GM12878 (cell line): ENCODE results near the gene ISCU. TPM values are rescaled to one million over a fixed set of nuclear protein-coding genes. Genes with fewer than 3 reads are reported as not detected.

ENCODE experiments used
- ATAC-seq: fragments of 200-7000 bp; cut with Tn5 transposase; 3 replicates; pipeline ENCODE4 v1.9.1; 2020; ENCODE audit warnings: mild to moderate bottlenecking, moderate library complexity
- BruUV-seq: library from RNA; stranded (reverse); fragments of 400-500 nt; replicated peaks from 2 replicates; lab custom pipeline; 2021; lab: Mats Ljungman, UMichigan
- CTCF ChIA-PET: fragments of 300-600 bp; sonication (Branson Sonifier 250); formaldehyde crosslinking; extraction: SDS; loops from one replicate; lab custom pipeline; 2021; ENCODE audit warnings: inconsistent platforms; lab: Yijun Ruan, JAX
- POLR2A ChIA-PET: fragments of 350-600 bp; formaldehyde crosslinking; extraction: SDS; loops from one replicate; lab custom pipeline; 2021; ENCODE audit warnings: inconsistent platforms; lab: Charles Lee
- RAD21 ChIA-PET: fragments of 300-600 bp; sonication (Branson Sonifier 250); formaldehyde crosslinking; loops from one replicate; lab custom pipeline; 2023; ENCODE audit warnings: antibody characterized with exemption; ENCODE audit not compliant: unreplicated experiment; lab: Charles Lee
- SMC1A ChIA-PET: fragments of 300-600 bp; sonication (Branson Sonifier 250); formaldehyde crosslinking; loops from one replicate; lab custom pipeline; 2023; ENCODE audit not compliant: unreplicated experiment, uncharacterized antibody; lab: Charles Lee
- DNase-seq: peaks from one replicate; pipeline ENCODE4 v3.0.0-alpha.2; 2011; ENCODE audit warnings: low read depth, low spot score
- FAIRE-seq: peaks from 3 replicates; lab custom pipeline; 2011; peaks lifted over from hg19 to GRCh38; lab: Jason Lieb, UNC
- H2AFZ ChIP-seq: 2 replicates; pipeline ENCODE4 v1.6.0; 2011; ENCODE audit warnings: low read depth, low read length, control low read depth; ENCODE audit not compliant: control insufficient read depth
- H3K27ac ChIP-seq: 2 replicates; pipeline ENCODE4 v1.5.1; 2011; ENCODE audit warnings: control low read depth; ENCODE audit not compliant: control insufficient read depth, insufficient read depth
- H3K27me3 ChIP-seq, 2 experiments: replicated peaks in 1 of 2; 2 replicates each; pipeline versions ENCODE4 v1.6.0 to v1.6.1; 2011; ENCODE audit warnings: low read length in 1 of 2; ENCODE audit not compliant: control insufficient read depth in 2 of 2, insufficient read depth in 2 of 2
- H3K36me3 ChIP-seq, 2 experiments: 2 replicates each; pipeline ENCODE4 v1.5.1; 2011; ENCODE audit warnings: low read length in 1 of 2; ENCODE audit not compliant: control insufficient read depth in 2 of 2, insufficient read depth in 2 of 2
- H3K4me1 ChIP-seq: 2 replicates; pipeline ENCODE4 v1.6.1; 2011; ENCODE audit warnings: mild to moderate bottlenecking, low read length, moderate library complexity, mixed read lengths; ENCODE audit not compliant: control insufficient read depth, insufficient read depth
- H3K4me2 ChIP-seq: 2 replicates; pipeline ENCODE4 v1.6.0; 2011; ENCODE audit warnings: control low read depth; ENCODE audit not compliant: control insufficient read depth, insufficient read depth
- H3K4me3 ChIP-seq: fragments of 200-600 bp; sonication (generic); 2 replicates; pipeline ENCODE4 v1.5.1; 2016
- H3K79me2 ChIP-seq: 2 replicates; pipeline ENCODE4 v1.6.0; 2011; ENCODE audit warnings: low read length; ENCODE audit not compliant: control insufficient read depth, insufficient read depth
- H3K9ac ChIP-seq: 2 replicates; pipeline ENCODE4 v1.8.0; 2011; ENCODE audit warnings: low read length, control low read depth, mixed read lengths; ENCODE audit not compliant: control insufficient read depth, insufficient read depth
- H3K9me3 ChIP-seq: replicated peaks from 3 replicates; pipeline ENCODE4 v1.5.1; 2011; ENCODE audit warnings: mild to moderate bottlenecking, low read length; ENCODE audit not compliant: control insufficient read depth, insufficient read depth
- H4K20me1 ChIP-seq: 2 replicates; pipeline ENCODE4 v1.6.0; 2011; ENCODE audit not compliant: control insufficient read depth, insufficient read depth
- ATF7 ChIP-seq: fragments of 450-650 bp; IDR thresholded peaks from 2 replicates; pipeline ENCODE4 v1.6.1; 2016; ENCODE audit warnings: low read depth, mild to moderate bottlenecking
- CHD1 ChIP-seq: IDR thresholded peaks from 2 replicates; pipeline ENCODE4 v1.6.1; 2012; ENCODE audit warnings: low read depth, low read length, improper control_type of control experiment
- CHD2 ChIP-seq: IDR thresholded peaks from 2 replicates; pipeline ENCODE4 v1.6.1; 2011; ENCODE audit warnings: low read depth, low read length, improper control_type of control experiment, borderline replicate concordance
- EGR1 ChIP-seq, 2 experiments: IDR thresholded peaks; 1 replicate in 1 of 2; 2 replicates in 1 of 2; pipeline ENCODE4 v1.6.1; 2011 to 2012; ENCODE audit warnings: low read depth in 2 of 2, low read length in 2 of 2, borderline replicate concordance in 1 of 2, mild to moderate bottlenecking in 1 of 2, moderate library complexity in 1 of 2
- ESRRA ChIP-seq: IDR thresholded peaks from 2 replicates; pipeline ENCODE4 v1.6.1; 2012; ENCODE audit warnings: mild to moderate bottlenecking, low read length, improper control_type of control experiment
- JUNB ChIP-seq: IDR thresholded peaks from 2 replicates; pipeline ENCODE4 v1.6.1; 2016; ENCODE audit warnings: antibody characterized with exemption, mild to moderate bottlenecking
- MEF2A ChIP-seq: IDR thresholded peaks from 2 replicates; pipeline ENCODE4 v1.6.1; 2011; ENCODE audit warnings: low read depth, mild to moderate bottlenecking, low read length, moderate library complexity; ENCODE audit not compliant: insufficient read depth
- NR2F1 ChIP-seq: fragments of 450-650 bp; conservative IDR thresholded peaks from 2 replicates; pipeline ENCODE4 v1.6.1; 2017; ENCODE audit warnings: mild to moderate bottlenecking
- RAD21 ChIP-seq: IDR thresholded peaks from 2 replicates; pipeline ENCODE4 v1.6.1; 2011; ENCODE audit warnings: mild to moderate bottlenecking, low read depth, low read length, moderate library complexity; ENCODE audit not compliant: insufficient read depth
- SMARCA5 ChIP-seq: fragments of 450-650 bp; IDR thresholded peaks from 2 replicates; pipeline ENCODE4 v1.6.1; 2017; ENCODE audit warnings: mild to moderate bottlenecking
- SRF ChIP-seq, 2 experiments: IDR thresholded peaks; 2 replicates each; pipeline ENCODE4 v1.6.1; 2011; ENCODE audit warnings: low read depth in 2 of 2, low read length in 2 of 2, mild to moderate bottlenecking in 1 of 2, moderate library complexity in 1 of 2
- STAT3 ChIP-seq: IDR thresholded peaks from 2 replicates; pipeline ENCODE4 v1.6.1; 2011; ENCODE audit warnings: low read depth, low read length, improper control_type of control experiment
- TCF3 ChIP-seq: IDR thresholded peaks from 2 replicates; pipeline ENCODE4 v1.6.1; 2012; ENCODE audit warnings: low read depth, mild to moderate bottlenecking, low read length, borderline replicate concordance; ENCODE audit not compliant: insufficient read depth
- WGBS: methylation state at CpG from one replicate; pipeline ENCODE4 v1.1.6; 2016; ENCODE audit warnings: low lambda C conversion rate; ENCODE audit not compliant: insufficient replicate concordance, insufficient coverage; ENCODE audit errors: missing lambda C conversion rate; 5-methylcytosine and 5-hydroxymethylcytosine counted together
- in situ Hi-C: fragments of 300-500 bp; cut with MboI; formaldehyde crosslinking; loops from 9 replicates; pipeline ENCODE4 v1.14.3; 2018; ENCODE audit warnings: mixed read lengths
- intact Hi-C: fragments of 100-400 bp; cut with micrococcal nuclease; formaldehyde crosslinking; loops from one replicate; pipeline ENCODE4 v1.14.2; 2022; ENCODE audit not compliant: unreplicated experiment
- polyA plus RNA-seq, 11 experiments: library from polyadenylated mRNA; depleted of rRNA in 4 of 11; unstranded in 6 of 11; stranded (reverse) in 5 of 11; fragments of >200 nt; fragmentation: Nextera tagmentation in 4 of 11; fragmentation: Illumina TruSeq in 1 of 11; extraction: Ambion mirVana in 4 of 11; extraction: Trizol in 1 of 11; gene quantifications; 1 replicate in 1 of 11; 2 replicates in 10 of 11; pipeline versions ENCODE4 v1.2.1 to v1.2.3, GENCODE V29; 2011 to 2016; ENCODE audit warnings: inconsistent platforms in 2 of 11, missing spikeins in 2 of 11, low read depth in 1 of 11
- total RNA-seq, 4 experiments: library from RNA; depleted of rRNA in 3 of 4; stranded (reverse); fragments of >200 nt in 3 of 4; fragmentation: Illumina TruSeq in 1 of 4; extraction: Trizol in 1 of 4; gene quantifications; 2 replicates each; pipeline versions ENCODE4 v1.2.1 to v1.2.3, GENCODE V29; 2013 to 2021
- TF ChIP-seq, protein P1 (sequence below), 3 experiments: IDR thresholded peaks in 2 of 3; conservative IDR thresholded peaks in 1 of 3; 2 replicates each; pipeline ENCODE4 v1.5.1; 2011; ENCODE audit warnings: low read depth in 3 of 3, low read length in 3 of 3, mild to moderate bottlenecking in 3 of 3, control low read depth in 2 of 3, moderate library complexity in 2 of 3, inconsistent platforms in 1 of 3, mixed read lengths in 1 of 3; ENCODE audit not compliant: control insufficient read depth in 2 of 3, insufficient read depth in 1 of 3; ENCODE audit errors: extremely low read depth in 1 of 3
- TF ChIP-seq, protein P2 (sequence below): IDR thresholded peaks from 2 replicates; pipeline ENCODE4 v1.6.1; 2012; ENCODE audit warnings: low read depth, low read length, improper control_type of control experiment
- TF ChIP-seq, protein P3 (sequence below): fragments of 450-650 bp; IDR thresholded peaks from 2 replicates; pipeline ENCODE4 v1.6.1; 2016; ENCODE audit warnings: mild to moderate bottlenecking

ISCU gene
- total and polyA plus RNA-seq, 10 of the 15 experiments (the other 5 are each of a cell fraction or from before 2014, with no cell fraction given): 32.8 to 260 (median 127) TPM

DNA sequence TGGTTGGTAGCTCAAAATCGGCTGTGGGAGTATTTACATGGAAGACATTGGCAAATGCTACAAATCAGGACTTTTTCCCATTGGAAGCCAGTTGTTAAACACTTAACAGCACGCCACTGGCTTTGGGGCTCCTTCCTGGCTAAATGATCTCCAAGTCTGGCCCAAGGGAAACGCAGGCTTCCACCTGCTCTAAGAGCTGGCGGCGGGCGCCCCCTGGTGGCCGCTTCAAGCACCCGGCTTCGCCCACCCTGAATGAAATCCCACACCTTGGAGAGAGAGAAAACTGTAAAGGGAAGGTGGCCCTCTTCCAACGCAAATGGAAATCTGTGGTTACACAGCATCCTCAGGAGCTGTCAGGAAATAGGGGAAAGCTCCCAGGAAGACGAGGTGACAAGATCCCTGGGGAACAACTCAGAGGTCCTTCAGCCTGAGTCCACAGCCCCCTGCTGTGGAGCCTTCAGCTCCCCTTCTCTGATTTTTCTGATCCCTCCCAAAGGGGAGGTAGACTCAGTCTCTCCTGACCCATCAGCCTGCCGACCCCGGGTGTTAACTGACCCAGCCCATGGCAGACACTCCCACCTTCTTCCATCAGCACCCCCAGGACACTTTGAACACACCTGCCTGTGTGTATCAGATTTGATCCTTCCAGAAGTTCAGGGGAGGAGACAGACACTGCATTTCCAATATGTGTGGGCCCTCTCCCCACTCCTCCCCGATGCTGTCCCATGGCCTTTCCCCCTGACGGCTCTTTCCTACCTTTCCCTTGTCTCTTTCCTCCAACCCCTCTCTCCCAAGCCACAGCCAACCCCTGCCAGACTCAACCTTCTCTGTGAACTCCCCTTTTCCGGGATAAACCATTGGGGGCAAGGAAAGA lies 55.9 kb downstream of the ISCU start:
- no TSS peak for BruUV-seq
- H3K79me2 ChIP-seq: no peaks in the 10 kb centered on the region
- H4K20me1 ChIP-seq: no peaks in the 10 kb centered on the region
- no peak overlapping the region for H3K4me2 ChIP-seq
- ATAC-seq: peak; percentile 73
- no peak overlapping the region for H3K4me3 ChIP-seq
- no peak overlapping the region for H2AFZ ChIP-seq
- peak overlapping the region; percentile 5; the same call in 1 of the 2 replicates for H3K9ac ChIP-seq
- intact Hi-C loops (loop anchor here (1.0 to 5.0 kb wide), 2 partner anchors 55 to 101 kb away; partner anchors contain the start of gene FICD), in situ Hi-C loops (loop anchor here (5.0 kb wide), 2 partner anchors 51 to 286 kb away; no protein-coding TSS in a partner anchor)
- DNase-seq: no peak
- peaks cover 47% of the 10 kb centered on the region for H3K4me1 ChIP-seq
- ChIA-PET SMC1A (interaction anchor here (0.7 to 11.4 kb wide), 23 partner anchors 12 to 384 kb away, joined by 3 to 718 read pairs (median 5); partner anchors contain the start of genes ISCU, SART3 and SELPLG), RAD21 (interaction anchor here (0.9 to 15.9 kb wide), 31 partner anchors 16 to 699 kb away, joined by 3 to 633 read pairs (median 5); partner anchors contain the start of genes ALKBH2, FICD, ISCU and SART3), POLR2A (interaction anchor here (0.6 to 8.2 kb wide), 13 partner anchors 8 to 182 kb away, joined by 3 to 211 read pairs (median 6); partner anchors contain the start of genes ISCU and SELPLG), CTCF (interaction anchor here (0.5 to 17.2 kb wide), 49 partner anchors 8 to 628 kb away, joined by 3 to 866 read pairs (median 4); partner anchors contain the start of genes ALKBH2, ISCU, SART3 and SELPLG)
- H3K27ac ChIP-seq: peak overlapping the region; percentile 99
- FAIRE-seq: peak; percentile 65
- WGBS: 11% methylated on average over 16 of the region's 16 CpGs
- peaks cover 13% of the 10 kb centered on the region; the same call in 2 of the 3 replicates for H3K9me3 ChIP-seq
- H3K27me3 ChIP-seq: no peaks in the 10 kb centered on the region
- peaks cover 0 to 8% of the 10 kb centered on the region in 2 experiments; a peak in 2 of 4 replicates for H3K36me3 ChIP-seq
- TF ChIP-seq SRF (IDR thresholded peaks at IDR 0.05; ENCODE audit: low read depth in 2 of 2, low read length in 2 of 2) (no peak), MEF2A (0 out of 2 replicates have a peak, but pooled peaks have one; percentile 12), SMARCA5 (0 out of 2 replicates have a peak, but pooled peaks have one; percentile 2), JUNB (no peak), CHD2 (0 out of 2 replicates have a peak, but pooled peaks have one; percentile 35), TCF3 (peak; percentile 38; the same call in 1 of the 2 replicates), RAD21 (peak; percentile 96), ESRRA (0 out of 2 replicates have a peak, but pooled peaks have one; percentile 54), NR2F1 (no peak), ATF7 (no peak), EGR1 (IDR thresholded peaks at IDR 0.05; ENCODE audit: borderline replicate concordance in 1 of 2, low read depth in 2 of 2, low read length in 2 of 2) (0 out of 3 replicates have a peak, but pooled peaks of 1 of the 2 experiments have one; percentile 13), STAT3 (no peak), CHD1 (no peak)
- TF ChIP-seq, protein P1, sequence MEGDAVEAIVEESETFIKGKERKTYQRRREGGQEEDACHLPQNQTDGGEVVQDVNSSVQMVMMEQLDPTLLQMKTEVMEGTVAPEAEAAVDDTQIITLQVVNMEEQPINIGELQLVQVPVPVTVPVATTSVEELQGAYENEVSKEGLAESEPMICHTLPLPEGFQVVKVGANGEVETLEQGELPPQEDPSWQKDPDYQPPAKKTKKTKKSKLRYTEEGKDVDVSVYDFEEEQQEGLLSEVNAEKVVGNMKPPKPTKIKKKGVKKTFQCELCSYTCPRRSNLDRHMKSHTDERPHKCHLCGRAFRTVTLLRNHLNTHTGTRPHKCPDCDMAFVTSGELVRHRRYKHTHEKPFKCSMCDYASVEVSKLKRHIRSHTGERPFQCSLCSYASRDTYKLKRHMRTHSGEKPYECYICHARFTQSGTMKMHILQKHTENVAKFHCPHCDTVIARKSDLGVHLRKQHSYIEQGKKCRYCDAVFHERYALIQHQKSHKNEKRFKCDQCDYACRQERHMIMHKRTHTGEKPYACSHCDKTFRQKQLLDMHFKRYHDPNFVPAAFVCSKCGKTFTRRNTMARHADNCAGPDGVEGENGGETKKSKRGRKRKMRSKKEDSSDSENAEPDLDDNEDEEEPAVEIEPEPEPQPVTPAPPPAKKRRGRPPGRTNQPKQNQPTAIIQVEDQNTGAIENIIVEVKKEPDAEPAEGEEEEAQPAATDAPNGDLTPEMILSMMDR (IDR thresholded peaks at IDR 0.05 in 2 of 3, conservative IDR thresholded peaks at IDR 0.05 in 1 of 3; ENCODE audit: control insufficient read depth in 2 of 3, extremely low read depth in 1 of 3, insufficient read depth in 1 of 3, low read depth in 3 of 3, low read length in 3 of 3): peak; percentile 92 to 95 (median 94)
- TF ChIP-seq, protein P2, sequence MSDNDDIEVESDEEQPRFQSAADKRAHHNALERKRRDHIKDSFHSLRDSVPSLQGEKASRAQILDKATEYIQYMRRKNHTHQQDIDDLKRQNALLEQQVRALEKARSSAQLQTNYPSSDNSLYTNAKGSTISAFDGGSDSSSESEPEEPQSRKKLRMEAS: no peak
- TF ChIP-seq, protein P3, sequence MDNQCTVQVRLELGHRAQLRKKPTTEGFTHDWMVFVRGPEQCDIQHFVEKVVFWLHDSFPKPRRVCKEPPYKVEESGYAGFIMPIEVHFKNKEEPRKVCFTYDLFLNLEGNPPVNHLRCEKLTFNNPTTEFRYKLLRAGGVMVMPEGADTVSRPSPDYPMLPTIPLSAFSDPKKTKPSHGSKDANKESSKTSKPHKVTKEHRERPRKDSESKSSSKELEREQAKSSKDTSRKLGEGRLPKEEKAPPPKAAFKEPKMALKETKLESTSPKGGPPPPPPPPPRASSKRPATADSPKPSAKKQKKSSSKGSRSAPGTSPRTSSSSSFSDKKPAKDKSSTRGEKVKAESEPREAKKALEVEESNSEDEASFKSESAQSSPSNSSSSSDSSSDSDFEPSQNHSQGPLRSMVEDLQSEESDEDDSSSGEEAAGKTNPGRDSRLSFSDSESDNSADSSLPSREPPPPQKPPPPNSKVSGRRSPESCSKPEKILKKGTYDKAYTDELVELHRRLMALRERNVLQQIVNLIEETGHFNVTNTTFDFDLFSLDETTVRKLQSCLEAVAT: no peak
